ENCODE results near the gene LBR. TPM values are rescaled to one million over a fixed set of nuclear protein-coding genes. Genes with fewer than 3 reads are reported as not detected.

LBR gene
- total RNA-seq, 2 experiments from 2014 or later = 239 to 296 TPM

DNA sequence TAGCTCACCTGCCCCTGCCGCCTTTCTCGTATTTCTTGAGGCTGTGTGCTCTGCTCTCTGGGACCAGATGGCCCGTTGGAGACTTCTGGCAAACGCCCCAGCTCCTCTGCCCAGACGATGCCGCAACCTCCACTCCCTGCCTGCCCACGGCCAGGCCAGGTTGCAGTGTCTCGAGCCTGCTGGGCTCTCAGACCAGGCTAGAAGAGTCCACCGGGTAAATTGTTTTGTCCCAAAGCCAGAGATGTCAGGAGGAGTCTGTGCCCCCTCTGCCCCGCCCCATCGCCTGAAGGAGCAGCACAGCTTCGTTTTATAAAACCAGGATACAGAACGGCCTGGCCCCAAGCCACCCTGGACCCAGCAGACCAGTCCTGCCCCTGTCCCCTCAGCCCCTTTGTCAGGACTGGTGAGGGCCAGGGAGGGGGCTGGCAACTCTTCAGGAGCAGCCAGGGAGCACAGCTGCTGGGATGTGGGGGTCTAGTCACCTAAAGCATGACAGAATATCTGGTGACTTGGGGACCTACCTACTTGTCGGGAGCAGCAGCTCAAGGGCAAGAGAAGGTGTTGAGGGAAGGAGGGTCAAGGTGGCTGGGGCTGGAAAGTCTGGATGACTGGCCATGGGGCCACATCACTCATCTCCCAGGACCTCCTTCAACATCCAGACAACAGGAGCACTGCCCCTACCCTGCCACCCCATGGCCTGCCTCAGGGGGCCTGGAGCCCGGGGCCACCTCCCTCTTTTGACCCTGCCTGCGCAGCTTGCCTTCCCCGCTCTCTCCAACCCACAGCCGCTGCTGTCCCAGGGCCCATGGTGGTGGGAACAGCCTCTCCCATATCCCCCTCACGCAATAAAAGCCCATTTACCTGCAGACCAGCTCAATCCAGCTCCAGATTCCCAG is 33.9 kb upstream of the LBR start:
- CTCF ChIA-PET = interaction anchor here (0.6 to 3.7 kb wide), 5 partner anchors 13 to 815 kb away, joined by 4 to 18 read pairs (median 6); no protein-coding TSS in a partner anchor
- POLR2A ChIA-PET = no interaction called here
- Mint-ChIP-seq H3K4me3 (no peak overlapping the region), H3K4me1 (peaks cover 72% of the 10 kb centered on the region), H3K27me3 (no peaks in the 10 kb centered on the region), H3K9me3 (no peaks in the 10 kb centered on the region), H3K27ac (peak overlapping the region; percentile 76), H3K36me3 (ENCODE audit: low read depth) (peaks cover under 1% of the 10 kb centered on the region)
- DNase-seq = no peak

DNA sequence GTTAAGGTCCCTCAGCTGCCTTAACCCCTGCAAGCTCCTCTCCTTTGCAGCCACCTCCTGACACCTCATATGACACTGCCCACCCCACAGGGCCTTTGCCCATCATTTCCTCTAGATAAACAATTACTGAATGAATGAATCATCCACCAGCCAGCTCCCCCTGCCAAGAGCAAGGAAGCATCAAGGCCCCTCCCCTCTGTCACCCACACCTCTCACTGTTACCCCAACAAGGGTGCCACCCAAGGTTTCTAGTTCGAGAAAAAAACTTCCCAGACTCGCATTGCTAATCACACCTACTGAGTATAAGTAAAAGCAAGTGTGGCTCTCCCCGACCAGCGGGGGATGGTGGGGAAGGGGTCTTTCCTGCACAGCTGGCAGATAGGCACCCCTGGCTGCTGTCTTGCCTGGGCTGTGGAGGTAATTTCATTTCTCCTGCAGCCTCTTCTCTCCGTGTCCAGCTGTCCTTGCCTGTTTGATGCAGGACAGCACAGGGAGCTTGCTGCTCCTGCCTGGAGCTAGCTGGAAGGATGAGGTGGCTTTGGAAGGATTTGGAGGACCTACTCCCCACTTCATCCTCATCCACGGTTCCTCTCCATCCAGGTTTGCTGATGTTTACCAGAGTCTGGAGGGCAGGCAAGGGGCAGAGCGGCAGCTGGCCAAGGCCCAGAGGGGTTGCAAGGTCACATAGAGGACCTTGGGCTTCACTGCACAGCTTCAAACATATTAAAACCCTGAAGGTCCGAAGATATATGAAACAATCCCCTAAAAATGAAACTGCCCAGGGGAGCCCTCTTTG is 33.1 kb upstream of the LBR start:
- Mint-ChIP-seq H3K27me3 (no peaks in the 10 kb centered on the region), H3K27ac (peak overlapping the region; percentile 61), H3K4me3 (no peak overlapping the region), H3K36me3 (ENCODE audit: low read depth) (no peaks in the 10 kb centered on the region), H3K9me3 (no peaks in the 10 kb centered on the region), H3K4me1 (peaks cover 65% of the 10 kb centered on the region)
- ChIA-PET POLR2A (interaction anchor here (0.7 kb wide), 1 partner anchor 539 kb away, joined by 3 read pairs; the partner anchor contains the start of gene SDE2), CTCF (interaction anchor here (1.3 to 3.7 kb wide), 5 partner anchors 10 to 28 kb away, joined by 6 to 18 read pairs (median 6); no protein-coding TSS in a partner anchor)
- peak; percentile 48 for DNase-seq

DNA sequence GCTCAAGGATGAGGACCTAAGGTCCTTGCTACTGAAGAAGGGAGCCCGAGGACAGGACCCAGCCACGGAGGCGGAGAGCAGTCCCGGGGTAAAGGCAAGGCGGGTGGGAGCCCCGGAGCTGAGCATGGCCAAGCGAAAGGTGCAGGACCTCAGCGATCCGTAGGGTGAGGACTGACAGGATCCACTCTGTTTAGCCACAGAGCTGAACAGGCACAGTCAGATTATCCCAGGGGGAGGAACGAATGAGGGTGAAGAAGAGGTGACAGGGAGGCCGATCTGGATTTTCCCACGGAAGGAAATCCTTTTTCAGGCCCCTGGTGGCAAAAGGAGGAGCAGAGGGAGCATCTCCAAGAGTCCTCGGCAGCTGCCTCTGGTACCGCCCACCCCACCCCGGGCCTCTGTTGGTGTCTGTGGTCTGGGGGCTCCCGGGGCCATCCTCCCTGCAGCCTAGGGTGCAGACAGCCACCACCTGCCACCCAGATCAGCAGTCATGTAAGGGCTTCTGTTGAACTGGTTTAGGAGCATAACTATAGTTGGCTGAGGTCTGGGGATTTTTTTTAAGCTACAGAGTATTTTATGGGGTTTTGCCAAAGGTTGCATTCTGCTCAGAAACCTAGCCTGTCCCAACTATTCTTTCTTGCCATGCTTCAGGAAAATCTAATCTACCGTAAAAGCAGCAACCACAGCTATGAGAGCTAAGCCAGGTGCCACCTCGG is 32.3 kb upstream of the LBR start:
- Mint-ChIP-seq H3K36me3 (ENCODE audit: low read depth) (no peaks in the 10 kb centered on the region), H3K27ac (peak overlapping the region; percentile 61), H3K27me3 (no peaks in the 10 kb centered on the region), H3K4me1 (peaks cover 59% of the 10 kb centered on the region), H3K9me3 (no peaks in the 10 kb centered on the region), H3K4me3 (no peak overlapping the region)
- DNase-seq = no peak
- ChIA-PET POLR2A (interaction anchor here (0.7 kb wide), 1 partner anchor 539 kb away, joined by 3 read pairs; the partner anchor contains the start of gene SDE2), CTCF (interaction anchor here (0.6 to 3.7 kb wide), 7 partner anchors 10 to 142 kb away, joined by 3 to 18 read pairs (median 6); no protein-coding TSS in a partner anchor)

DNA sequence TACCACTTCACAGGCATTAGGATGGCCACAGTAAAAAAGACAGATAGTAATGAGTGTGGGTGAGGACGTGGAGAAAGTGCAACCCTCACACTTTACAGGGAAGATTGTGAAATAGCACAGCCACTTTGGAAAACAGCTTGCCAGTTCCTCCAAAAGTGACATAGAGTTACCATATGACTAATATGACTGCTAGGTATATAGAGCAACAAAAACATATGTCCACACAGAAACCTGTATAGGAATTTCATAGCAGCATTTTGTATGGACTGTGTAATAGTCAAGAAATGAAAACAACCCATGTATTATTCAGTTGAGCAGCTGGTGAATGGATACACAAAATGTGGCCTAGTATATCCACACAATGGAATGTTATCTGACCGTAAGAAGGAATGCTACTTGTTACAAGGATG is 30.4 kb upstream of the LBR start:
- no peak for DNase-seq
- Mint-ChIP-seq H3K9me3 (no peaks in the 10 kb centered on the region), H3K4me1 (peaks cover 57% of the 10 kb centered on the region), H3K27ac (no peak overlapping the region), H3K36me3 (ENCODE audit: low read depth) (no peaks in the 10 kb centered on the region), H3K27me3 (no peaks in the 10 kb centered on the region), H3K4me3 (no peak overlapping the region)
- POLR2A ChIA-PET = no interaction called here
- CTCF ChIA-PET = interaction anchor here (1.1 kb wide), 1 partner anchor 11 kb away, joined by 3 read pairs; no protein-coding TSS in a partner anchor

DNA sequence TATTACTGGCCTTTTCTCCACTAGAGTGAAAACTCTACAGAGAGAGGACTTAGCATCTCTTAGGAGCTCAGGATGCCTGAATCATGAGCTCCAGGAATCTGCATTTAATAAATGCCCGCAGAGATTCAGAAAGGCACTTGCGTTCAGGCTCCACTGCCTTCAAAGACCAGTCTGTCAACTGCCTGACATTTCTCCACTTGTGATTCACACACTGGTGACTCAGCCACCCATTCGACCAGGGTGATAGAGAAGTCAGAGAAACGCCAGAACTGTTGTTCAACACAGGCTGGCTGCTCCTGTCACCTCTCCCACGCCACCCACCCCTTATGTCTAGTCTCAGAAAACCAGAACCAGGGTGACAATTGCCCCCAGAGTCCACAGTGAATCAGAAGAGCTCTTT is 26.9 kb upstream of the LBR start:
- H3K4me1 Mint-ChIP-seq = peaks cover 40% of the 10 kb centered on the region
- H3K4me3 Mint-ChIP-seq = no peak overlapping the region
- CTCF ChIA-PET = interaction anchor here (0.6 to 3.8 kb wide), 4 partner anchors 9 to 642 kb away, joined by 3 to 24 read pairs (median 4); no protein-coding TSS in a partner anchor
- no peaks in the 10 kb centered on the region for H3K9me3 Mint-ChIP-seq
- H3K27me3 Mint-ChIP-seq = no peaks in the 10 kb centered on the region
- peaks cover 2% of the 10 kb centered on the region for H3K36me3 Mint-ChIP-seq (ENCODE audit: low read depth)
- POLR2A ChIA-PET = interaction anchor here (0.7 kb wide), 1 partner anchor 13 kb away, joined by 3 read pairs; no protein-coding TSS in a partner anchor
- no peak overlapping the region for H3K27ac Mint-ChIP-seq
- DNase-seq = no peak

DNA sequence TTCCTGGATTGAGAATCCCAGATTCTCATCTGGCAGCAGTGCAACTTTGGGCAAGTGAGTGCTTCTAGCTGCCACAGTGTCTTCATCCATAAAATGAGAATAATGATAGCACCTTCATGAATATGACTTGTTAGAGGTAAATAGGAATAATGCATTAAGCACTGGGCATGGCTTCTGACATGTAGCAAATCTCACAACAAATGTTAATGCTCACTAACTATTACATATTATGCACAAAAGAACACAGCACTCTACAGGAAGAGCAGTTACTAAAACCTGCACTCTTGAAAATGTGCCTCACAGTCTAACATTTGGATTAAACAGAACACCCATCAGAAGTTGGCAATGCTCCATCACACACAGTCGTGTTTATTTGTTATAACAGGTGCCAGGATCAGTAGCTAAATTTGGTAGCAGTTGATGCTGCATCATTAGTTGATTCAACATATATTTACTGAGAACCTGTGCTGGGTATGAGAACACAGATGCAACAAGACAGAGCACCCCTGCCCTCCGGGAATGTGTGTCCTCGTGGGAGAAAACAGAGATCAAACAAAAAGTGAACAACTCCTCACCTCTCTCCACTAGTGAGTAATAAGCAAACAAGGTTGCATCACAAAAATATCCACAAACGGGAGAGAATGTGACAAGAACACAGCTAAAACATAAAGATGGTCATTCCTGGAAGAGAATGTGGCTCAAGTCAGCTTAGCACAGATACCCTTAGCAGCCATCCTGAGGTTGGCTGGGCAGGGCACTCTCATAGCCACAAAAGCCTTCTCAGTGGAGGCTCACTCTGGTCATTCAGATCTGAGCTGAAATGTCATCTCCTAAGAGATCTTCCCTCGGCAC is 26.2 kb upstream of the LBR start:
- H3K36me3 Mint-ChIP-seq (ENCODE audit: low read depth) = peaks cover 2% of the 10 kb centered on the region
- ChIA-PET POLR2A (interaction anchor here (0.7 kb wide), 1 partner anchor 14 kb away, joined by 3 read pairs; no protein-coding TSS in a partner anchor), CTCF (interaction anchor here (0.6 to 3.8 kb wide), 4 partner anchors 8 to 76 kb away, joined by 3 to 24 read pairs (median 4); no protein-coding TSS in a partner anchor)
- no peaks in the 10 kb centered on the region for H3K9me3 Mint-ChIP-seq
- no peaks in the 10 kb centered on the region for H3K27me3 Mint-ChIP-seq
- H3K4me3 Mint-ChIP-seq = no peak overlapping the region
- no peak for DNase-seq
- H3K4me1 Mint-ChIP-seq = peaks cover 36% of the 10 kb centered on the region
- no peak overlapping the region for H3K27ac Mint-ChIP-seq

DNA sequence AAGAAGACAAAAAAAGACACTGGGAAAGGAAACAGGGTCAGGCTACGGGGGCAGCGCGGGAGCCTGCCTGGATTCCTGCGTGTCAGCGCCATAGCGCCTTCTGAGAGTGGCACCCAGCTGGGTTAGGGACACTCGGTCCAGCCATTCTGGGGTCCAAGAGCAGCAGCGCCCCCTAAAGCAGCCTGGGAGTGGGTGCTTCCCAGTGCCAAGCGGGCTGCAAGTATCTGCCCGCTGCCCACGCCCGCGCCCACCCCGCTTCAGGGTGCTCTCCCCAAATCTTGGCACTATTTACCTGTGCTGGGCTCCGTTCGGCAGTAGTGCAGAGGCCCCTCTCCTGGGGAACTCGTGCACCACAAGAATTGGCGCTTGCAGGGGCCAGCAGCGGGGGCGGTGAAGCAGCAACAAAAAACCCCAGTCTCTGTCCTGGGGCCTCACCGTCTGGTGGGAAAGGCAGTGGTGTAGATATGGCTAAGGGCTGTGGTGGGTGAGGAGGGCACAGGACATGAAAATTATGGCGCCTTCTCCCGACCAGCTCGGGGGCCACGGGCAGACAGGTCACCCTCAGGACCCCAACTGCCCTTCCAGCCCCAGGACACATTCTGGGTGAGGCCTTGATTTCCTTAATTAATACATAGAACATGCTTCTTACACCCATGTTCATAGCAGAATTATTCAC is 24.1 kb upstream of the LBR start:
- POLR2A ChIA-PET = no interaction called here
- Mint-ChIP-seq H3K4me3 (no peak overlapping the region), H3K4me1 (peaks cover 44% of the 10 kb centered on the region), H3K9me3 (no peaks in the 10 kb centered on the region), H3K27ac (no peak overlapping the region), H3K36me3 (ENCODE audit: low read depth) (peaks cover 2% of the 10 kb centered on the region), H3K27me3 (no peaks in the 10 kb centered on the region)
- DNase-seq = no peak
- CTCF ChIA-PET = interaction anchor here (0.6 to 2.6 kb wide), 5 partner anchors 10 to 533 kb away, joined by 3 to 10 read pairs (median 4); partner anchors contain the start of genes LBR and SRP9

DNA sequence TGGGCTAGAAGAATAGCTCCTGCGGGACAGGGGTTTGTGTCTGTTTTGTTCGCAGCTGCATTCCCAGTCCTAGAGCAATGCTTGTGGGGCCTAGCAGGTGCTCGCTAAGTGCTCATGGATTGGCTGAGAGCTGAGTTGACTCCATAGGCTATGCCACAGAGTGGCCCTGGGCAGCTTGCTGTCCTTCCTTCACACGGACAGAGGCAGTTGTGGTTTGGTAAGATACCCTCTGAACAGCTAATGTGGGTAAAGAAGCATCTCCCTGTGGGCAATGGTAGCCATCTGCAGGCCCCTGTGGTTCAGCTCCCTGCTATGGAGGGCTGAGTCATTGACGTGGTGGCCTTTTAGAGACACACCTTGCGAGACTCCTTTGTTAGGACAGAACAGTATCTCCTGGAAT is 23.5 kb upstream of the LBR start:
- Mint-ChIP-seq H3K4me3 (no peak overlapping the region), H3K4me1 (peaks cover 45% of the 10 kb centered on the region), H3K9me3 (no peaks in the 10 kb centered on the region), H3K36me3 (ENCODE audit: low read depth) (peaks cover 2% of the 10 kb centered on the region), H3K27me3 (no peaks in the 10 kb centered on the region), H3K27ac (no peak overlapping the region)
- ChIA-PET POLR2A (no interaction called here), CTCF (interaction anchor here (0.8 to 2.6 kb wide), 5 partner anchors 9 to 326 kb away, joined by 3 to 10 read pairs (median 4); partner anchors contain the start of genes LBR and SRP9)
- no peak for DNase-seq

DNA sequence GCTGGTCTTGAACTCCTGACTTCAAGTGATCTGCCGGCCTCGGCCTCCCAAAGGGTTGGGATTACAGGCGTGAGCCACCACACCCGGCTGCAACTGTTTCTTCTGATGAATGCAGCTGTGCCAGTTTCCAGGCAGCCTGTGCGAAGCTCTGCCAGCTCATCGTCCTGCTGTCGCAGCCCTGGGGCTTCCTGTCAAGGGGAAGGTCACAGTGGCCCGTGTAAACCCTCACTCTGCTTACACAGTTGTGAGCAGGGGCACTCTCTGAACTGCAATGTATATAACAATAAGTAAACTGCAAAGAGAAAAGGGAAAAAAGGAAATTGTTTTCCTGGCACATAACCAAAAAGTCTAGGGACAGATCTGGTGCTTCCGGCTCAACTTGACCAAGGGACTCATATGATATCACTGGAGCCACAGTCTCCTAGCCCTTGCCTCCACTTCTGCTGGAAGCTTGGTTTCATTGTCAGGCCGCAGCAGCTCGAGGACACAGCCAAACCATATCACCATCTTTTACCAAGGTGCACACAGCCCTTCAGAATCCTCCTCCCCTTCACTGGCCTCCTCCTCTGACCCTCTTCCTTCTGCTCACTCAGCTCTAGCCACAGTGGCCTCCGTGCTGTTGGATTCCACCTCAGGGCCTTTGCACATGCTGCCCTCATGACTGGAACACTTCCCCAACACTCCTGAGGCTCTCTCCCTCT is 22.8 kb upstream of the LBR start:
- H3K9me3 Mint-ChIP-seq = no peaks in the 10 kb centered on the region
- no peaks in the 10 kb centered on the region for H3K27me3 Mint-ChIP-seq
- CTCF ChIA-PET = interaction anchor here (0.8 to 2.6 kb wide), 6 partner anchors 9 to 327 kb away, joined by 3 to 10 read pairs (median 4); partner anchors contain the start of genes LBR and SRP9
- POLR2A ChIA-PET = no interaction called here
- peaks cover 3% of the 10 kb centered on the region for H3K36me3 Mint-ChIP-seq (ENCODE audit: low read depth)
- H3K27ac Mint-ChIP-seq = peak overlapping the region; percentile 67
- no peak for DNase-seq
- no peak overlapping the region for H3K4me3 Mint-ChIP-seq
- peaks cover 52% of the 10 kb centered on the region for H3K4me1 Mint-ChIP-seq

DNA sequence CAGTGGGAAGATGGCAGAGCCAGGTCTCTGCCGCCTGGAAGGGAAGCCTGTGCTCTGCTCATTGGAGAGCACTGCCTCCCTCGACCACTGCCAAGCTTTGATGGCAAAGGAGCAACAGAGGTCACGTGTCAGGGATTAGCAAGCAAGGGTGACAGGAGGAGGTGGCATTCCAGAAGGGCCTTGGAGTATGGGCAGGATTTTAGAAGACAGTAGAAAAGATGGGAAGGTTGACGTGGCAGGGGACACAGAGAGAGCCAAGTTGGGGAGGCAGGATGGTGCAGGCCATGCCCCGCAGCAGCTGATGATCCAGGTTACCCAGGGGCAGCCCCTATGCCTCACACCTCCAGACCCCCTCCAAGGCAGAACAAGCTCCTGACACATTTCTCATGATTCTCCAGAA is 21.9 kb upstream of the LBR start:
- CTCF ChIA-PET = interaction anchor here (0.9 to 2.6 kb wide), 3 partner anchors 10 to 25 kb away, joined by 3 to 10 read pairs (median 6); no protein-coding TSS in a partner anchor
- peaks cover under 1% of the 10 kb centered on the region for H3K9me3 Mint-ChIP-seq
- no peak overlapping the region for H3K4me3 Mint-ChIP-seq
- POLR2A ChIA-PET = no interaction called here
- peaks cover 57% of the 10 kb centered on the region for H3K4me1 Mint-ChIP-seq
- H3K27me3 Mint-ChIP-seq = no peaks in the 10 kb centered on the region
- peaks cover 3% of the 10 kb centered on the region for H3K36me3 Mint-ChIP-seq (ENCODE audit: low read depth)
- DNase-seq = no peak
- peak overlapping the region; percentile 65 for H3K27ac Mint-ChIP-seq

Data from activated CD4-positive, alpha-beta T cell treated with anti-CD3 and anti-CD28 coated beads, Interleukin-2, amount 10 ng/mL, durations not matched to agents 7 days and 5 days (primary cell).